GM19193 (cell line): ENCODE data around the gene MICAL2.

Experiments used
- POLR2A ChIP-seq: IDR thresholded peaks from 4 replicates; pipeline ENCODE4 v1.6.1; 2011; ENCODE audit not compliant: insufficient read depth, insufficient read length; ENCODE audit errors: extremely low read depth

The MICAL2 gene

DNA sequence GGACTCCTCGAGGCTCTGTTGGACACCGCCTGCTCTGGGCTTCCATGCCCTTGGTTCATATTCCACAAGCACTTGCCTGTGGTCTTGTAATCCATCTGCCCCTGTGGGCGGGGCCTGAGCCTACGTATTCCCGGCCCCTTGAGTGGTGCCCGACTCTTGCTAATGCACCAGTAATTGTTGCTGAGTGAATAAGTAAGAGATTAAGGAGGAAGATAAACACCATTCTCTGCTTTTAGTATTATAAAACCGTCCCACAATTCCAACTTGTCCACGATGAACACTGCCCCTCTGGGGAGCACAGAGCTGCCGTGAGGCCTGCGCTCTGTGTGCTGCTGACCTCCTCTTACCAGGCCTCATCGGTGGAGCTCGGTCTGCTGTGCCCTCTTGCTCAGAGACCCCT, 50.3 kb downstream of the MICAL2 start:
- TF ChIP-seq POLR2A: no peak

GRCh38 chr11:12161137-12161536, 50.7 kb downstream of the MICAL2 start:
- no peak for TF ChIP-seq POLR2A

DNA sequence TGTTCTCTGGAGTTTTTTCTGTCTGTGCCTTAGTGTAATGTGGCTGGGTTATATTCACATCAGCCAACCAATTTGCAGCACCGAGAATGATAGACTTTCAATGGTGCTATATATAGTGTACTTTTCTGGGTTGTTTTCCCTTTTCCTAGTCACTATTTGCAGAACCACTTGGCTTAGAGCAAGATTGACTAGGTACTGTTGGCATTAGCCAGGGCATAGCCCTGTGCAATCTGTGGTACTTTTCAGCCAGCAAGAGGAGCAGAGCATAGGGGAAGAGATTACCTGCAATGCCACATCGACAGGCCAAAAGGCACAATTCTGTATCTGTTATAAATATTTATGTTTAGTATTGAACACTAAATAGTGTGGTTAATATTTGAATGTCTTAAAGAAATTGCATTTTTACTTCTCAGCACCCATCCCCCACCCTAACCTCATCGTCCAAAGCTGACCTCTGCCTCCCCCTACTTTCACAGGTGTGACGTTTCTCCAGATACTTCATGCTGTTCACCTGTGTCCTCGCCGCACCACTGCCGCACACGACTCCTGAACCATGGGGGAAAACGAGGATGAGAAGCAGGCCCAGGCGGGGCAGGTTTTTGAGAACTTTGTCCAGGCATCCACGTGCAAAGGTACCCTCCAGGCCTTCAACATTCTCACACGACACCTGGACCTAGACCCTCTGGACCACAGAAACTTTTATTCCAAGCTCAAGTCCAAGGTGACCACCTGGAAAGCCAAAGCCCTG, 51.4 kb downstream of the MICAL2 start:
- TF ChIP-seq POLR2A: no peak

- TF ChIP-seq POLR2A: no peak
These were observed 52.3 kb downstream of the MICAL2 start for GRCh38 chr11:12162652-12163051.

DNA sequence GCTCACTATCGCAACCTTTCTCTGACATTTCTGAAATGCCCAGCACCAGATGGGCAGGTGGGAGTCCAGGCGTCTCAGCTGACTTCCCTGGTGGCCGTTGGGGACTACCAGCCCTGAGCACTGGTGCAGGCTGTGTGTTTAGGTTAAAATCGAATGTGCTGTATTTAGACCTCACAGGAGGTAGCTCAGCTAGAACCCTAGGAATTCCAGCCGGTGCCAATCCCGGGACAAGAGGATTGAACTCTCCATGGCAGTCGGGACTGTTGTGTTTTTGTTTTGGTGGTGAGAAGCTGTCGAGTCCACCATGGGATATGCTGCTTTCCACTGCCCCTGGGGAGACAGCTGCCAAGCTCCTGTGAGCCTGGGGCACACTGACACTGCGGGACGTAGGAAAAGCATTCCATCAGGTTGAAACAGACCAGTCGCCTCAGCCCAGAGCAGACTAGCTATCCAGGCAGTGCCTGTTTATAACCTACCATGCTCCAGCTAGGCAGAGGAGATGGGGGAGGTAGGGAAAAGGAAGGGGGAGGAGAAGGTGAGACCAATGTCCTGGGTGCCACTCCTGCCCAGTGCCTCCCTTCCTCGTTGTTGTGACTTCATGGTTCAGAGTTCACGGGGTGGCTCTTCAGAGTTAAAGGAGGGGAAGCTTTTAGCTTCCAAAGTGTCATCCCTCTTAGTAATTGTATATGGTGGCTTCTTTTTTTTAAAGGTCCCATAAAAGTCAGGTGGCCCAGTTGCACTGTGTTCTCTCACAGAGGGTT, 53.0 kb downstream of the MICAL2 start:
- no peak for TF ChIP-seq POLR2A

GRCh38 chr11:12164061-12165014, 53.9 kb downstream of the MICAL2 start:
- TF ChIP-seq POLR2A: no peak

DNA sequence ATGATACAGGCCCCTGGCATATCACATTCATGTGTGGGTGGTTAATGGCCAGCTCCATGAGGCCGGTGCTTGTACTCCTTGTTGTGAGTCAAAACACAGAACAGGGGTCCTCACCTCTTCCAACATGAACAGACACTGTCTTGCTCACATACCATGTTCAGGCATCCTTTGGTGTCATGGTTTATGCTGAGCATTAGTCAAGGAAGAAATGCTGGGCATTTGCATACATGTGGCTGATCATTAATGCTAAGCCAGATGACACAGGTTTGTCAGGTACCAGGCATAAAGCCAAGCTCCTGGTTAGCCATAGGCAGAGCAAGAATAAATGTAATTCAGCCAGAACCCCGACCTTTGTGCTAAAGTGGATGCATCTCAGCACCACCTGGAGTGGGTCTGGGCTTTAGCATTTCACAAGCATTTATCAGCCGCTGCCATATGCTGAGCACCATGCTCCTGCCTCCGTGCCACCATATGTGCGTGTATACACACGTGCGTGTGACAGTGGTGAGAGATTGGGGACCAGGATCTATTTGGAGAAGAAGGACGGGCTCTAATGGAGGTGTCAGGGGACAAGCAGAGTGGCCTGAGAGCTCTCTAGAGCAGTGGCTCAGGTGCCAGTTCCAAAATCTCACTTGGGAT, 55.0 kb downstream of the MICAL2 start:
- no peak for TF ChIP-seq POLR2A

GRCh38 chr11:12166299-12167060, 56.1 kb downstream of the MICAL2 start:
- TF ChIP-seq POLR2A: no peak

DNA sequence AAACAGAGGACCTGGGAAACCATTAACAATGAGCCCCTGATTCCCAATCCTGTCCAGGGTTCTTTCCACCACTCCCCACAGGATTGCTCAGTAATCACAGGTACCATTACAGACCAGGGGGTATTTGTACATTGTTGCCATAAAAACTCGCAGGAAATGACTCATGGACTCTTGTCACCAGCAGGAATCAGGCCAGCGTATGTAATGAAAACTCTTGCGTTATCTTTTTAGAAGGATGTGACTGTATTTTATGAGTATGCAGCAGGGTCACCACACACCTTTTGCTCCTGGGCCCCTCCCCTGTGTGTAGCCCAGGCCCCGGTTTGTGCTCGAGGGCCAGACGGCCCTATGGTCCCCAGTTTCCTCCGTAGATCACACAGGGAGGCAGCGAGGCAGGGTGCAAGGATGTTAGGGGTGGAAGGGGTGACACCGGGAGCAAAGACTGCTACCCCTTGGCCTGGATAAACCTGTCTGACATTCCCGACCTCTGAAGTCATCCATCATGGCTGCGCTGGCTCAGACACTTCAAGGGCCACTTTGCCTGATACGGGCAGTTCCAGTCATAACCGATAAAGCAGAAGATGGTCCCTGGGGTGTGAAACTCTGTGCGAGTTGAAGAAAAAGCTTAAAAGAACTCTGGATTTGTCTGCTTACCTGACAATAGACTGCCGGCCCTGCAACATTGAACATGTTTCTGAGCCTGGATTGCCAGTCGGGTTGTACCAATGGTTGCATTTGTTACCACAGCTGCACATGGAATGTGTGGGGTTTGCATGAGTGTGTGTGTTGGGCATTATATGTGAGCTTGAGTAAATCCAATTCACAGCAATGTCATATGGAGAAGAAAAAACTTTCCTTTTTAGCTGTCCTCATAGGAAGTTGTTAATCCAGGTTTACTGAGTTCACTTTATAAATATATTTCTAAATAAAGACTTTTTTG, 56.9 kb downstream of the MICAL2 start:
- TF ChIP-seq POLR2A: no peak

GRCh38 chr11:12168114-12168513, 57.7 kb downstream of the MICAL2 start:
- TF ChIP-seq POLR2A: no peak

DNA sequence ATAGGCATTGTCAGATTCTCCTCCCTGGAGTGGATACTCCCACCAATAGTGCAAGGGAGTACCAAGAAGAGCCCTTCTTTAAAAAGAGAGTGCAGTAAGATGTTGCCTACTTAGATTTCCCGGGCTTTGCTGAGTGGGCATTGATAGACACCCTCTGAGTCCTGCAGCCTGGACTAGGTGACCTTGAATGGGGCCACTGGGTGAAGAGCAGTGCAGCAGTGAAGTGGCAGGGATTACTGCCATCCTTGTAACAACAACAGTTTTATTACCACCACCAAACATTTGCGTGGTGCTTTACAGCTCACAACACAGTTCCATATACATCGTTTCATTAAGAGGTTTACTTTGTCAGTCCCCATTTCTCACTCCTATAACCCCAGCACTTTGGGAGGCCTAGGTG, 59.4 kb downstream of the MICAL2 start:
- TF ChIP-seq POLR2A: no peak

GRCh38 chr11:12170501-12170900, 60.1 kb downstream of the MICAL2 start:
- TF ChIP-seq POLR2A: no peak

DNA sequence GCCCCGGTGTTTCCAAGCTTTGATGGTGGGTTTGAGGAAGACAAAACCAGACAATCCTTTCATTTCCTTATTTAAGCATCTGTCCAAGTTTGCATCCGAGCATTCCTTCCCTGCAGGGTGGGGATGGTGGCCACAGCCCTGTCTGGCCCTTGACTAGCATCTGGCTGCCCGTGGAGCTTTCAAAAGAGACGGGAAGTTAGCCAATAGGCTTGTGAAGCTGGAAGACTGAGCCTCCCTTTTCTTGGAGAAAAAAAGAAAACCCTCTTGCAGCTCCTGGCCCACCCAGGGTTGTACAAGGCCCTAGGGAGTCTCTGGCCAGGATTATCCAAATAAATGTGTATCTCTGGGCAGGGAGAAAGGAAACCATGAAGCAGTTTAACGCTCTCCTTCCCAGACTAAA, 60.6 kb downstream of the MICAL2 start:
- TF ChIP-seq POLR2A: no peak
